G401 (cell line): ENCODE measurements around the gene TMEM184C. TPM values are rescaled to one million over a fixed set of nuclear protein-coding genes. Genes with fewer than 3 reads are reported as not detected.

ENCODE experiments used
- DNase-seq: peaks from one replicate; pipeline ENCODE4 v3.0.0-alpha.2; 2015; ENCODE audit warnings: low spot score
- in situ Hi-C: cut with HindIII; loops from 2 replicates; pipeline ENCODE4 v1.10.0; 2016; ENCODE audit warnings: low sequenced_read_pairs, mixed read lengths
- total RNA-seq: library from RNA; depleted of rRNA; stranded (reverse); fragments of >200 nt; shearing (Covaris generic); gene quantifications from 2 replicates; pipeline ENCODE4 v1.2.3, GENCODE V29; 2014

The TMEM184C gene
- total RNA-seq, 1 experiment from 2014 or later, result 20.3 TPM

- DNase-seq, result no peak
- in situ Hi-C loops, result no loop called here
Observed at GRCh38 chr4:147596981-147597380, 20.2 kb upstream of the TMEM184C start.

GRCh38 chr4:147597561-147597960 is 19.6 kb upstream of the TMEM184C start:
- in situ Hi-C loops, result no loop called here

GRCh38 chr4:147599206-147599605 is 18.0 kb upstream of the TMEM184C start:
- in situ Hi-C loops, result no loop called here
- DNase-seq, result no peak

More at GRCh38 chr4:147597561-147597960, 19.6 kb upstream of the TMEM184C start:
- no peak for DNase-seq

- no peak for DNase-seq
- in situ Hi-C loops, result no loop called here
Observed at GRCh38 chr4:147599769-147600168, 17.4 kb upstream of the TMEM184C start.

- in situ Hi-C loops, result no loop called here
- no peak for DNase-seq
Observed at GRCh38 chr4:147605499-147605898, 11.7 kb upstream of the TMEM184C start.

GRCh38 chr4:147607471-147607870 is 9.7 kb upstream of the TMEM184C start:
- no peak for DNase-seq
- in situ Hi-C loops, result no loop called here

- no peak for DNase-seq
Observed at GRCh38 chr4:147610686-147611085, 6.5 kb upstream of the TMEM184C start.

GRCh38 chr4:147616849-147617172 is 386 bp upstream of the TMEM184C start:
- in situ Hi-C loops, result no loop called here
- no peak for DNase-seq

More at GRCh38 chr4:147610686-147611085, 6.5 kb upstream of the TMEM184C start:
- in situ Hi-C loops, result no loop called here

GRCh38 chr4:147617841-147618691 is 869 bp downstream of the TMEM184C start:
- in situ Hi-C loops, result no loop called here
- peak; percentile 36 for DNase-seq

- no peak for DNase-seq
- in situ Hi-C loops, result no loop called here
Observed at GRCh38 chr4:147620315-147620714, 3.1 kb downstream of the TMEM184C start.

GRCh38 chr4:147625733-147626132 is 8.5 kb downstream of the TMEM184C start:
- in situ Hi-C loops, result no loop called here
- no peak for DNase-seq

GRCh38 chr4:147626903-147627302 is 9.7 kb downstream of the TMEM184C start:
- no peak for DNase-seq
- in situ Hi-C loops, result no loop called here

- in situ Hi-C loops, result no loop called here
- DNase-seq, result no peak
Observed at GRCh38 chr4:147628415-147628814, 11.2 kb downstream of the TMEM184C start.

- in situ Hi-C loops, result no loop called here
- DNase-seq, result no peak
Observed at GRCh38 chr4:147629783-147630730, 12.9 kb downstream of the TMEM184C start.

- no peak for DNase-seq
- in situ Hi-C loops, result no loop called here
Observed at GRCh38 chr4:147633113-147633512, 15.9 kb downstream of the TMEM184C start.

GRCh38 chr4:147633643-147634042 is 16.4 kb downstream of the TMEM184C start:
- in situ Hi-C loops, result no loop called here
- DNase-seq, result no peak

- no peak for DNase-seq
- in situ Hi-C loops, result no loop called here
Observed at GRCh38 chr4:147635348-147635747, 18.2 kb downstream of the TMEM184C start.

GRCh38 chr4:147638365-147638764 is 21.2 kb downstream of the TMEM184C start:
- no peak for DNase-seq
- in situ Hi-C loops, result no loop called here

GRCh38 chr4:147638942-147639341 is 21.7 kb downstream of the TMEM184C start:
- in situ Hi-C loops, result no loop called here
- no peak for DNase-seq

- in situ Hi-C loops, result no loop called here
- no peak for DNase-seq
Observed at GRCh38 chr4:147639388-147639787, 22.2 kb downstream of the TMEM184C start.
